ENCODE results near the gene STK32C.

STK32C gene

DNA sequence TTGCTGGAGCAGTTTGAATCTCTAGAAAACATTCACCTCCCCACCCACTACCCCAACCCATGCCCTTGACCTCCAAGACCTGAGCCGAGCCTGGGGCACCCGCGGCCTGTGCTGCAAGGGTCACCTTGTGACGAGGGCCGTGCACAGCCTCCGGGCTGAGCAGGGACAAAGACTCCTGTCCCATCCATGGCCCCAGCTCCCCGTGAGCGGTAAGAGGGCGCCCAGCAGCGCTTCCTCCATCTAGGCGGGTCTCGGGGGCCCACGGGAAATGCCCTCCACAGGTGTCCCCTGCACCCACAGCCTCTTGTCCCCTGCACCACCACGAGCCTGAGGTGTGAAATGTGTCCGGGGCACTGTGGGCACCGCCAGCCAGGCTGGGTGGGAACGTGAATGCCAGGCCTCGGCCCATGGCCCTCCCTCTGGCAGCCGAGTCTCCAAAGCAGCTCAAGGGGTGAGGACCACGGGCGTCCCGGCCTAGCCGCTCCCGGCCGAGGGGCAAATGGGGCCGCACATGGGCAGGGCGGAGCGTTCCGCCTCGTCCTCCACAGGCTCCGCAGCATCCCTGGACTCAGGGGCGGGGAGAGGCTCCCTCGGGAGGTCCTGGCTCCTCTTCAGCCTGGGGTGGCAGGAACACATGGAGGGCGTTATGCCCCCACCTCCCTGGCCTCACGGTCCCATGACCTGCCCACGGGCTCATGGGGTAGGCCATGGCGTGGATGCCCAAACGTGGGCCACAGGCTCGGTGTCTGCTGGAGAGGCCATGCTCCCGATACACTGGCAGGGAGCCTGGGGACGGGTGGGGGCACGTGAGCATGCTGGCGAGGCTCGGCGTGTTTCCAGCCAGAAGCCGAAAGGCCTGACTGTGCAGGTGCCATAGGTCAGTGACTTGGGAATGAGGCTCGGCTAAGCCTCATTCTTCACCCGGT lies 100.0 kb downstream of the STK32C start:
- DNase-seq (ENCODE audit: extremely low spot score): no peak
- CTCF ChIA-PET: no interaction called here
- POLR2A ChIA-PET: no interaction called here
- TF ChIP-seq FOXK2 (IDR thresholded peaks at IDR 0.05): no peak
- TF ChIP-seq, protein P1, sequence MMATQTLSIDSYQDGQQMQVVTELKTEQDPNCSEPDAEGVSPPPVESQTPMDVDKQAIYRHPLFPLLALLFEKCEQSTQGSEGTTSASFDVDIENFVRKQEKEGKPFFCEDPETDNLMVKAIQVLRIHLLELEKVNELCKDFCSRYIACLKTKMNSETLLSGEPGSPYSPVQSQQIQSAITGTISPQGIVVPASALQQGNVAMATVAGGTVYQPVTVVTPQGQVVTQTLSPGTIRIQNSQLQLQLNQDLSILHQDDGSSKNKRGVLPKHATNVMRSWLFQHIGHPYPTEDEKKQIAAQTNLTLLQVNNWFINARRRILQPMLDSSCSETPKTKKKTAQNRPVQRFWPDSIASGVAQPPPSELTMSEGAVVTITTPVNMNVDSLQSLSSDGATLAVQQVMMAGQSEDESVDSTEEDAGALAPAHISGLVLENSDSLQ (IDR thresholded peaks at IDR 0.05): no peak
- TF ChIP-seq FOXA1 (IDR thresholded peaks at IDR 0.05): no peak
- no peak for TF ChIP-seq L3MBTL2 (conservative IDR thresholded peaks at IDR 0.05)
- no peak for TF ChIP-seq ZNF384 (IDR thresholded peaks at IDR 0.05)
- TF ChIP-seq CTBP1 (IDR thresholded peaks at IDR 0.05; ENCODE audit: borderline replicate concordance): no peak
- TF ChIP-seq BHLHE40 (IDR thresholded peaks at IDR 0.05; ENCODE audit: borderline replicate concordance): no peak
- no peak for TF ChIP-seq FOXM1 (IDR thresholded peaks at IDR 0.05; ENCODE audit: borderline replicate concordance)
- no peak for TF ChIP-seq SP1 (IDR thresholded peaks at IDR 0.05)
- no peak for TF ChIP-seq LEF1 (IDR thresholded peaks at IDR 0.05; ENCODE audit: borderline replicate concordance)
- TF ChIP-seq ELF4 (IDR thresholded peaks at IDR 0.05): no peak
- TF ChIP-seq TARDBP (IDR thresholded peaks at IDR 0.05): no peak
- TF ChIP-seq ARNT (IDR thresholded peaks at IDR 0.05): no peak
- no peak for TF ChIP-seq SUZ12 (IDR thresholded peaks at IDR 0.05)
- no peak for TF ChIP-seq HDGF (IDR thresholded peaks at IDR 0.05; ENCODE audit: borderline replicate concordance)

GRCh38 chr10:132206806-132207535 lies 100.8 kb downstream of the STK32C start:
- CTCF ChIA-PET: no interaction called here
- no peak for DNase-seq (ENCODE audit: extremely low spot score)
- TF ChIP-seq LEF1 (IDR thresholded peaks at IDR 0.05; ENCODE audit: borderline replicate concordance) (no peak), ZNF384 (IDR thresholded peaks at IDR 0.05) (no peak), FOXA1 (IDR thresholded peaks at IDR 0.05) (no peak), CTBP1 (IDR thresholded peaks at IDR 0.05; ENCODE audit: borderline replicate concordance) (no peak), L3MBTL2 (conservative IDR thresholded peaks at IDR 0.05) (no peak), SP1 (IDR thresholded peaks at IDR 0.05) (no peak), TARDBP (IDR thresholded peaks at IDR 0.05) (no peak), ELF4 (IDR thresholded peaks at IDR 0.05) (no peak), BHLHE40 (IDR thresholded peaks at IDR 0.05; ENCODE audit: borderline replicate concordance) (no peak), HDGF (IDR thresholded peaks at IDR 0.05; ENCODE audit: borderline replicate concordance) (no peak), FOXK2 (IDR thresholded peaks at IDR 0.05) (no peak), NFRKB (IDR thresholded peaks at IDR 0.05) (no peak), SUZ12 (IDR thresholded peaks at IDR 0.05) (no peak), FOXM1 (IDR thresholded peaks at IDR 0.05; ENCODE audit: borderline replicate concordance) (no peak), ARNT (IDR thresholded peaks at IDR 0.05) (no peak)
- TF ChIP-seq, protein P1 (IDR thresholded peaks at IDR 0.05): no peak
- POLR2A ChIA-PET: no interaction called here

DNA sequence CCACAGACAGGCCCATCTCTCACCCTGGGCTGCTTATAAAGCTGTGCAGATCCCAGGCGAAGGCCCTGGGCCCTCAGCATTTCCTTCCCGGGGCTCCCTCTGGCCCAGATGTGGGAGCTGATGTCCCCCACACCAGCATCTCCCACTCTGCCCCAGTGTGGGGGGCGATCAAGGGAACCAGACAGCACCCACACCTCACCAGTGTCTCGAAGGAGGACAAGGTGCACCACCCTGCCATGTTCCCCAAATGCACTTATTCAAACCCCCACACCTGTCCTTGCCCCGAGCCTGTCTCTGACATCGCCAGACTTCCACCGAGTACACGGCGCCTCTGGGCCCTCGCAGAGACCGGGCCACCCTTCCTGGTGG lies 101.4 kb downstream of the STK32C start:
- ChIA-PET CTCF (no interaction called here), POLR2A (no interaction called here)
- TF ChIP-seq BHLHE40 (IDR thresholded peaks at IDR 0.05; ENCODE audit: borderline replicate concordance): no peak
- TF ChIP-seq, protein P1 (IDR thresholded peaks at IDR 0.05): no peak
- TF ChIP-seq FOXA1 (IDR thresholded peaks at IDR 0.05): no peak
- TF ChIP-seq FOXK2 (IDR thresholded peaks at IDR 0.05): no peak
- TF ChIP-seq LEF1 (IDR thresholded peaks at IDR 0.05; ENCODE audit: borderline replicate concordance): no peak
- no peak for TF ChIP-seq ELF4 (IDR thresholded peaks at IDR 0.05)
- TF ChIP-seq ZNF384 (IDR thresholded peaks at IDR 0.05): no peak
- no peak for TF ChIP-seq SUZ12 (IDR thresholded peaks at IDR 0.05)
- TF ChIP-seq HDGF (IDR thresholded peaks at IDR 0.05; ENCODE audit: borderline replicate concordance): no peak
- DNase-seq (ENCODE audit: extremely low spot score): no peak

- no peak for DNase-seq (ENCODE audit: extremely low spot score)
- ChIA-PET POLR2A (no interaction called here), CTCF (no interaction called here)
- TF ChIP-seq HDGF (IDR thresholded peaks at IDR 0.05; ENCODE audit: borderline replicate concordance) (no peak), CTBP1 (IDR thresholded peaks at IDR 0.05; ENCODE audit: borderline replicate concordance) (no peak), NFRKB (IDR thresholded peaks at IDR 0.05) (no peak), SUZ12 (IDR thresholded peaks at IDR 0.05) (no peak), ARNT (IDR thresholded peaks at IDR 0.05) (no peak), FOXM1 (IDR thresholded peaks at IDR 0.05; ENCODE audit: borderline replicate concordance) (no peak), LEF1 (IDR thresholded peaks at IDR 0.05; ENCODE audit: borderline replicate concordance) (no peak)
These were observed 101.9 kb downstream of the STK32C start for GRCh38 chr10:132205650-132206376.

GRCh38 chr10:132204781-132205473 lies 102.8 kb downstream of the STK32C start:
- TF ChIP-seq SP1 (IDR thresholded peaks at IDR 0.05): no peak
- no peak for TF ChIP-seq TARDBP (IDR thresholded peaks at IDR 0.05)
- no peak for TF ChIP-seq ZNF384 (IDR thresholded peaks at IDR 0.05)
- no peak for TF ChIP-seq FOXA1 (IDR thresholded peaks at IDR 0.05)
- TF ChIP-seq ELF4 (IDR thresholded peaks at IDR 0.05): no peak
- TF ChIP-seq FOXK2 (IDR thresholded peaks at IDR 0.05): no peak
- no peak for DNase-seq (ENCODE audit: extremely low spot score)
- ChIA-PET POLR2A (no interaction called here), CTCF (no interaction called here)

Measured in HEK293T (cell line).